ENCODE results near the gene TGFA. TPM values are rescaled to one million over a fixed set of nuclear protein-coding genes. Genes with fewer than 3 reads are reported as not detected.

TGFA gene
- total and polyA plus RNA-seq, 10 of the 15 experiments (the other 5 are each of a cell fraction or from before 2014, with no cell fraction given): 0.03 to 0.23 TPM; not detected in 8

GRCh38 chr2:70546885-70547284 lies 6.7 kb downstream of the TGFA start (continued):
- TF ChIP-seq NKRF (conservative IDR thresholded peaks at IDR 0.05) (no peak), MYB (IDR thresholded peaks at IDR 0.05; ENCODE audit: borderline replicate concordance, low read depth, low read length) (no peak), JUND (IDR thresholded peaks at IDR 0.05; ENCODE audit: low read depth, low read length) (no peak)

GRCh38 chr2:70546376-70546775 lies 7.2 kb downstream of the TGFA start:
- H3K9me3 ChIP-seq (replicated peaks; ENCODE audit: control insufficient read depth, insufficient read depth, low read length): no peaks in the 10 kb centered on the region
- no TSS peak for BruUV-seq (replicated peaks)
- no peaks in the 10 kb centered on the region for H3K79me2 ChIP-seq (ENCODE audit: control insufficient read depth, insufficient read depth, low read length)
- intact Hi-C loops (cut with micrococcal nuclease; ENCODE audit: unreplicated experiment): no loop called here
- DNase-seq (ENCODE audit: low read depth, low spot score) (no peak), ATAC-seq (no peak), FAIRE-seq (no peak)
- no peaks in the 10 kb centered on the region for H3K4me1 ChIP-seq (ENCODE audit: control insufficient read depth, insufficient read depth, low read length)
- CTCF ChIA-PET: interaction anchor here (1.2 kb wide), 1 partner anchor 205 kb away, joined by 4 read pairs; no protein-coding TSS in a partner anchor
- 0% methylated on average over 1 of the region's 2 CpGs for WGBS (ENCODE audit: insufficient coverage, insufficient replicate concordance, low lambda C conversion rate, missing lambda C conversion rate)
- in situ Hi-C loops (cut with MboI): no loop called here
- no peaks in the 10 kb centered on the region for H4K20me1 ChIP-seq (ENCODE audit: control insufficient read depth, insufficient read depth)
- SMC1A ChIA-PET (ENCODE audit: uncharacterized antibody, unreplicated experiment): no interaction called here
- no peak overlapping the region for H3K9ac ChIP-seq (ENCODE audit: control insufficient read depth, insufficient read depth, low read length)
- H3K4me2 ChIP-seq (ENCODE audit: control insufficient read depth, insufficient read depth): no peak overlapping the region
- POLR2A ChIA-PET: no interaction called here
- no peaks in the 10 kb centered on the region for H3K36me3 ChIP-seq (ENCODE audit: control insufficient read depth in 2 of 2, insufficient read depth in 2 of 2, low read length in 1 of 2)
- H3K27me3 ChIP-seq (replicated peaks in 1 of 2; ENCODE audit: control insufficient read depth in 2 of 2, insufficient read depth in 2 of 2, low read length in 1 of 2): peaks cover 0 to 4% of the 10 kb centered on the region in 2 experiments; a peak in 3 of 4 replicates
- no peak for TF ChIP-seq SREBF1 (IDR thresholded peaks at IDR 0.05; ENCODE audit: low read length)
- TF ChIP-seq KLF5 (IDR thresholded peaks at IDR 0.05; ENCODE audit: partially characterized antibody): no peak
- no peak for TF ChIP-seq SMARCA5 (IDR thresholded peaks at IDR 0.05)
- TF ChIP-seq ESRRA (IDR thresholded peaks at IDR 0.05; ENCODE audit: low read length): no peak
- RAD21 ChIA-PET (ENCODE audit: unreplicated experiment): no interaction called here
- H3K4me3 ChIP-seq: no peak overlapping the region
- H3K27ac ChIP-seq (ENCODE audit: control insufficient read depth, insufficient read depth): no peak overlapping the region
- no peak overlapping the region for H2AFZ ChIP-seq (ENCODE audit: control insufficient read depth, low read depth, low read length)
